Loucy (cell line): ENCODE results near the gene BMS1.

ENCODE experiments used
- H2AFZ ChIP-seq: fragments of 200-600 bp; sonication (generic); 2 replicates; pipeline ENCODE4 v1.6.0; 2016; ENCODE audit warnings: antibody characterized with exemption, mild to moderate bottlenecking, low read length, moderate library complexity
- H3F3A ChIP-seq: fragments of 200-600 bp; 2 replicates; pipeline ENCODE4 v1.6.0; 2016; ENCODE audit warnings: antibody characterized with exemption, low read depth, mild to moderate bottlenecking
- H3K27me3 ChIP-seq: fragments of 200-600 bp; sonication (generic); 2 replicates; pipeline ENCODE4 v1.6.1; 2014; ENCODE audit warnings: low read length, mild to moderate bottlenecking; ENCODE audit not compliant: insufficient read depth, poor library complexity, severe bottlenecking
- H3K36me3 ChIP-seq: fragments of 200-600 bp; sonication (generic); 2 replicates; pipeline ENCODE4 v1.6.1; 2016; ENCODE audit warnings: low read length; ENCODE audit not compliant: insufficient read depth
- H3K4me1 ChIP-seq: fragments of 200-600 bp; sonication (generic); 2 replicates; pipeline ENCODE4 v1.5.1; 2014; ENCODE audit warnings: low read length, mild to moderate bottlenecking; ENCODE audit not compliant: insufficient read depth, poor library complexity, severe bottlenecking
- H3K4me2 ChIP-seq: fragments of 200-600 bp; sonication (generic); 2 replicates; pipeline ENCODE4 v1.6.0; 2014; ENCODE audit warnings: antibody characterized with exemption, low read length, low read depth, mild to moderate bottlenecking; ENCODE audit not compliant: poor library complexity, severe bottlenecking
- H3K4me3 ChIP-seq: fragments of 200-600 bp; sonication (generic); 2 replicates; pipeline ENCODE4 v1.5.1; 2014; ENCODE audit warnings: low read length, mild to moderate bottlenecking, mixed read lengths; ENCODE audit not compliant: poor library complexity, severe bottlenecking
- H3K79me2 ChIP-seq: fragments of 200-600 bp; sonication (generic); 2 replicates; pipeline ENCODE4 v1.6.1; 2014; ENCODE audit warnings: low read length; ENCODE audit not compliant: insufficient read depth
- H3K9ac ChIP-seq: fragments of 200-600 bp; sonication (generic); 2 replicates; pipeline ENCODE4 v1.6.0; 2014; ENCODE audit warnings: mild to moderate bottlenecking, low read depth, low read length, moderate library complexity; ENCODE audit not compliant: poor library complexity, severe bottlenecking
- H3K9me2 ChIP-seq: fragments of 200-600 bp; sonication (generic); replicated peaks from 2 replicates; pipeline ENCODE4 v1.6.1; 2016; ENCODE audit warnings: low read depth, low read length, mixed read lengths
- H3K9me3 ChIP-seq: fragments of 200-600 bp; sonication (generic); 2 replicates; pipeline ENCODE4 v1.6.1; 2014; ENCODE audit warnings: mild to moderate bottlenecking, antibody characterized with exemption, low read length, low read depth; ENCODE audit not compliant: insufficient read depth
- H4K20me1 ChIP-seq: fragments of 200-600 bp; sonication (generic); 2 replicates; pipeline ENCODE4 v1.6.0; 2014; ENCODE audit warnings: antibody characterized with exemption, low read length, mild to moderate bottlenecking; ENCODE audit not compliant: insufficient read depth, poor library complexity, severe bottlenecking
- CTCF ChIP-seq: fragments of 200-600 bp; sonication (generic); conservative IDR thresholded peaks from 2 replicates; pipeline ENCODE4 v1.5.1; 2014; ENCODE audit warnings: mild to moderate bottlenecking, antibody characterized with exemption, low read length
- EZH2phosphoT487 ChIP-seq: fragments of 200-600 bp; IDR thresholded peaks from 2 replicates; pipeline ENCODE4 v1.6.1; 2018; ENCODE audit warnings: antibody characterized with exemption, mild to moderate bottlenecking, moderate library complexity, borderline replicate concordance

Gene BMS1

GRCh38 chr10:42865716-42866114 lies 83.1 kb downstream of the BMS1 start:
- H3K4me2 ChIP-seq = no peak overlapping the region

GRCh38 chr10:42866115-42866995 lies 83.8 kb downstream of the BMS1 start:
- Histone ChIP-seq H3K4me3 (no peak overlapping the region), H3K9ac (no peak overlapping the region)

More at GRCh38 chr10:42865716-42866114, 83.1 kb downstream of the BMS1 start:
- no peaks in the 10 kb centered on the region for H3K27me3 ChIP-seq
- no peaks in the 10 kb centered on the region for H3F3A ChIP-seq
- TF ChIP-seq CTCF (no peak), EZH2phosphoT487 (no peak)
- no peaks in the 10 kb centered on the region for H3K36me3 ChIP-seq
- H2AFZ ChIP-seq = no peak overlapping the region
- H3K79me2 ChIP-seq = no peaks in the 10 kb centered on the region
- H3K4me1 ChIP-seq = no peaks in the 10 kb centered on the region
- no peaks in the 10 kb centered on the region for H3K9me3 ChIP-seq
- H4K20me1 ChIP-seq = no peaks in the 10 kb centered on the region
- no peak overlapping the region for H3K4me3 ChIP-seq
- H3K9me2 ChIP-seq = no peaks in the 10 kb centered on the region
- H3K9ac ChIP-seq = no peak overlapping the region

GRCh38 chr10:42867571-42867970 lies 85.0 kb downstream of the BMS1 start:
- no peak overlapping the region for H3K4me2 ChIP-seq
- H2AFZ ChIP-seq = no peak overlapping the region
- no peaks in the 10 kb centered on the region for H4K20me1 ChIP-seq
- no peaks in the 10 kb centered on the region for H3K9me3 ChIP-seq
- H3K27me3 ChIP-seq = no peaks in the 10 kb centered on the region
- no peaks in the 10 kb centered on the region for H3K36me3 ChIP-seq
- no peak overlapping the region for H3K9ac ChIP-seq
- no peak overlapping the region for H3K4me3 ChIP-seq
- H3K4me1 ChIP-seq = no peaks in the 10 kb centered on the region
- no peaks in the 10 kb centered on the region for H3F3A ChIP-seq
- H3K9me2 ChIP-seq = no peaks in the 10 kb centered on the region
- no peaks in the 10 kb centered on the region for H3K79me2 ChIP-seq
- no peak for TF ChIP-seq EZH2phosphoT487
- TF ChIP-seq CTCF = no peak

More at GRCh38 chr10:42866115-42866995, 83.8 kb downstream of the BMS1 start:
- H4K20me1 ChIP-seq = no peaks in the 10 kb centered on the region
- H3K36me3 ChIP-seq = no peaks in the 10 kb centered on the region
- H3K4me2 ChIP-seq = no peak overlapping the region
- no peaks in the 10 kb centered on the region for H3K79me2 ChIP-seq
- no peak overlapping the region for H2AFZ ChIP-seq
- no peaks in the 10 kb centered on the region for H3F3A ChIP-seq
- H3K27me3 ChIP-seq = no peaks in the 10 kb centered on the region
- H3K4me1 ChIP-seq = no peaks in the 10 kb centered on the region
- TF ChIP-seq EZH2phosphoT487 (no peak), CTCF (no peak)
- no peaks in the 10 kb centered on the region for H3K9me2 ChIP-seq
- no peaks in the 10 kb centered on the region for H3K9me3 ChIP-seq
